VCaP (cell line): ENCODE measurements around the gene IWS1.
"Not testable (repeated sequence)": the region's sequence is repeated elsewhere in the genome, so short reads cannot be mapped to it uniquely, and the experiment has no call there.

Experiments used
- H3K27ac ChIP-seq: fragments of 450-650 bp; 2 replicates; pipeline ENCODE4 v1.5.1; 2017
- TF ChIP-seq, protein P1 (sequence below): fragments of 450-650 bp; conservative IDR thresholded peaks from 2 replicates; pipeline ENCODE4 v1.5.1; 2017; ENCODE audit warnings: mild to moderate bottlenecking, moderate library complexity

IWS1 gene

GRCh38 chr2:127454595-127455565 is 71.4 kb downstream of the IWS1 start:
- no peak overlapping the region for H3K27ac ChIP-seq
- TF ChIP-seq, protein P1, sequence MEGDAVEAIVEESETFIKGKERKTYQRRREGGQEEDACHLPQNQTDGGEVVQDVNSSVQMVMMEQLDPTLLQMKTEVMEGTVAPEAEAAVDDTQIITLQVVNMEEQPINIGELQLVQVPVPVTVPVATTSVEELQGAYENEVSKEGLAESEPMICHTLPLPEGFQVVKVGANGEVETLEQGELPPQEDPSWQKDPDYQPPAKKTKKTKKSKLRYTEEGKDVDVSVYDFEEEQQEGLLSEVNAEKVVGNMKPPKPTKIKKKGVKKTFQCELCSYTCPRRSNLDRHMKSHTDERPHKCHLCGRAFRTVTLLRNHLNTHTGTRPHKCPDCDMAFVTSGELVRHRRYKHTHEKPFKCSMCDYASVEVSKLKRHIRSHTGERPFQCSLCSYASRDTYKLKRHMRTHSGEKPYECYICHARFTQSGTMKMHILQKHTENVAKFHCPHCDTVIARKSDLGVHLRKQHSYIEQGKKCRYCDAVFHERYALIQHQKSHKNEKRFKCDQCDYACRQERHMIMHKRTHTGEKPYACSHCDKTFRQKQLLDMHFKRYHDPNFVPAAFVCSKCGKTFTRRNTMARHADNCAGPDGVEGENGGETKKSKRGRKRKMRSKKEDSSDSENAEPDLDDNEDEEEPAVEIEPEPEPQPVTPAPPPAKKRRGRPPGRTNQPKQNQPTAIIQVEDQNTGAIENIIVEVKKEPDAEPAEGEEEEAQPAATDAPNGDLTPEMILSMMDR: no peak

- TF ChIP-seq, protein P1: no peak
- no peak overlapping the region for H3K27ac ChIP-seq
Measured at GRCh38 chr2:127453392-127454171, 72.7 kb downstream of the IWS1 start.

DNA sequence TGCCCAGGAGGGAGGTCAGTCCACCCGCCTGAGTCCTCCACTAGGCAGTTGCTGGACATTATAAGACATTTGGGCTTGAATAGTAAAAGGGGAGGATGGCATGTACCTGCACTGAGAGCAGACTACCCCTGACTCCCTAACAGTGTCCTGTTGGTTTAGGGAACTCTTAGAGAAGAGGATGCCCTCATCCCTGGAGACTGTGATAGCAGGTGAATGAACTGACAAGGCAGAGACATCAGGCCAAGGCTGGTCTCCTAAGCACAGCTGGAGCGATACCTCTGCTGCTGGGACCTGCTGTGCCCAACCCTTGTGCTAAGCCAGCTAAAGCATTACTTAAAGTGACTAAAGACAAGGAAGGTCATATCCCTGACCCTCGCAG is 73.3 kb downstream of the IWS1 start:
- TF ChIP-seq, protein P1: no peak
- no peak overlapping the region for H3K27ac ChIP-seq

- not testable (repeated sequence) for H3K27ac ChIP-seq
Measured at GRCh38 chr2:127452423-127452822, 73.9 kb downstream of the IWS1 start.

- TF ChIP-seq, protein P1: no peak
- H3K27ac ChIP-seq: no peak overlapping the region
Measured at GRCh38 chr2:127451981-127452380, 74.3 kb downstream of the IWS1 start.

DNA sequence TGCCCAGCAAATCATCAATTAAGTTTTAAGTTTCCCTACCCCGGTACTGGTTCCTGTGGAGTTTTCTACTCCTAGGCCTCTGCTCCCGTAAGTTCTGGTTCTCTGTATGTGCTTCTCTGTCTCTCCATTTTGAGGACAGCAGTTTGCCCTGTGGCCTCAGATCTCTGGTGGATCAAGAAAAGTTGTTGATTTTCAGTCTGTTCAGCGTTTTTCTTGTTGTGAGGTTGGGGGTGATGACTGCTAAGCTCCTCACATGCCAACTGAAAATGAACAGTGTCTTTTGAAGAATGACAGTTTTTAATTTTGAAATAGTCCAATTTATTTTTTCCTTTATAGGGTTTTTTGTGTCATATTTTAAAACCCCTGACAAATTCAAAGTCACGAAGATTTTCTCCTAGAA is 76.4 kb downstream of the IWS1 start:
- TF ChIP-seq, protein P1: no peak
- H3K27ac ChIP-seq: no peak overlapping the region

DNA sequence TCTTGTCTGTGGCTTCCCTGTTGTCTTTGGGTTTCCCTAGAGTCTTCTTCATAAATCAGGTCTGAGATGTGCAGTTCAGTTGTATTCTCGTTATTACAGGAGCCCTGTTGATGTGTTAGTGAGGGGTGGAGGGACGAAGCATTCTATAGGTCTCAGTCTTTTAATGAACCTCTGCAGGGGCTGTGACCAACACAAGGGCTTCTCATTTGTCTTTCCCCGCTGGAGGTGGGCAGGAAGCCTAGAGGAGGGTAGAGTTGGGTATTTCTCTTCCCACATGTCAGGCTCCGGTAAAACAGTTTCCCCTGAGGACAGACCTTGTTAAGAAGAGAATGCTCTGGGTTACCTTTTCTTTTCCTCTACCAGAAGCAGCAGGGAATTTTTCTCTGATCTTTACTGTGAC is 76.9 kb downstream of the IWS1 start:
- no peak overlapping the region for H3K27ac ChIP-seq
- TF ChIP-seq, protein P1: no peak
